Measurements from ENCODE around the gene SV2C.
"Not testable (repeated sequence)": the region's sequence is repeated elsewhere in the genome, so short reads cannot be mapped to it uniquely, and the experiment has no call there.

SV2C gene

GRCh38 chr5:76351577-76351976, 268.4 kb downstream of the SV2C start:
- no peak for DNase-seq

GRCh38 chr5:76356887-76357286, 273.7 kb downstream of the SV2C start:
- DNase-seq, result no peak

- no peak for DNase-seq
These were observed 280.4 kb downstream of the SV2C start for GRCh38 chr5:76363352-76364225.

- DNase-seq, result no peak
These were observed 281.0 kb downstream of the SV2C start for GRCh38 chr5:76364226-76364589.

GRCh38 chr5:76365561-76365960, 282.4 kb downstream of the SV2C start:
- no peak for DNase-seq

GRCh38 chr5:76366596-76366995, 283.4 kb downstream of the SV2C start:
- DNase-seq, result no peak

- peak; percentile 35 for DNase-seq
These were observed 284.6 kb downstream of the SV2C start for GRCh38 chr5:76367623-76368371.

- no peak for DNase-seq
These were observed 285.8 kb downstream of the SV2C start for GRCh38 chr5:76368941-76369340.

- not testable (repeated sequence) for DNase-seq
These were observed 286.5 kb downstream of the SV2C start for GRCh38 chr5:76369668-76370067.

GRCh38 chr5:76371960-76372322, 288.8 kb downstream of the SV2C start:
- no peak for DNase-seq

GRCh38 chr5:76372323-76373054, 289.3 kb downstream of the SV2C start:
- DNase-seq, result no peak

- DNase-seq, result no peak
These were observed 293.1 kb downstream of the SV2C start for GRCh38 chr5:76376148-76376865.

GRCh38 chr5:76376866-76377230, 293.7 kb downstream of the SV2C start:
- DNase-seq, result no peak

- DNase-seq, result no peak
These were observed 295.2 kb downstream of the SV2C start for GRCh38 chr5:76378355-76378754.

- peak; percentile 27 for DNase-seq
These were observed 296.1 kb downstream of the SV2C start for GRCh38 chr5:76379316-76379715.

GRCh38 chr5:76379855-76380254, 296.7 kb downstream of the SV2C start:
- DNase-seq, result no peak

- DNase-seq, result no peak
These were observed 297.3 kb downstream of the SV2C start for GRCh38 chr5:76380346-76381066.

- DNase-seq, result peak; percentile 41
These were observed 300.1 kb downstream of the SV2C start for GRCh38 chr5:76383126-76383832.

GRCh38 chr5:76384189-76384588, 301.0 kb downstream of the SV2C start:
- DNase-seq, result no peak

- no peak for DNase-seq
These were observed 301.5 kb downstream of the SV2C start for GRCh38 chr5:76384705-76385104.

GRCh38 chr5:76385540-76385939, 302.4 kb downstream of the SV2C start:
- DNase-seq, result no peak

GRCh38 chr5:76386360-76386759, 303.2 kb downstream of the SV2C start:
- DNase-seq, result no peak
